ENCODE measurements around the gene COL19A1.
"Not testable (repeated sequence)": the region's sequence is repeated elsewhere in the genome, so short reads cannot be mapped to it uniquely, and the experiment has no call there.

Gene COL19A1

DNA sequence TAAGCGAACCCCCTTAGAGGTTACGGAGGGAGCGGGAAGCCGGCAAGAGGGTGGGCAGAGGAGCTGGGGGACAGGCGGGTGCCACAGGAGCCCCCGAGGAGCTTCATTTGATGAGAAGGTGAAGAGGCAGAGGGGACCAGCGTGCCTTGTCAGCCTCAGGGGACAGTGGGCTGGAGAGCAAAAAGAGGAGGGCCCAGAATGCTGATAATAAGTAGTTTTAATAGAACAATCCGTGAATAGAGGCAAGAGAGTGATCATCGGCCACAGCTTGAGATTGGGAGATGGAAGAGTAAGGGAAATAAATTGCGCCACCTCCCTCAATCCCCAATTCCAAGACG, 1.3 kb downstream of the COL19A1 start:
- no peak for DNase-seq

DNA sequence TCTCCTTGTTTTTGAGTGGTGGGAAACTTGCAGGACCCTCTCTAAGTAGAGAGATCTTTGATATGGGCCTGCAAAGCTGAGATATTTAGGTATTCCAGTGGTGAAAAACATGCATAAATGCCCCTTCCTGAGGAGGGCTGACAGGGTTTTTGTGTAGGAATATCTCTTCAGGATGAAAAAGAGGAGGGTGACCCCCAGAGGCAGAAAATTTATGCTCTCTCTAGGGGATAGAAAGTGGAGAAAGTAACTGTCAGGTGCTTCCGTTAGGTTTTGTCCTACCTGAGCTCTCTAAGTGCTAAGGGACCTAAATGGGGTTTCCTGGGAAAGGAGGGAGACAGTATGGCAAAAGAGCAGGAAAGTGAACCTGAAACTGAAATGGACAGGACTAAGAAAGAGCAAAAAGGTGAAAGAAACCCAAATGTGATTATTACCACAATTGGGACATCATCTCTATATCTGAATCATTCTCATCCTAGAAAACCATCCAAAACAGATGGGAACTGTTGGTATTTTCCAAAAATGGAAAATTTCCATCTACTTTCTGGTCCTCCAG, 2.0 kb downstream of the COL19A1 start:
- DNase-seq: no peak

DNA sequence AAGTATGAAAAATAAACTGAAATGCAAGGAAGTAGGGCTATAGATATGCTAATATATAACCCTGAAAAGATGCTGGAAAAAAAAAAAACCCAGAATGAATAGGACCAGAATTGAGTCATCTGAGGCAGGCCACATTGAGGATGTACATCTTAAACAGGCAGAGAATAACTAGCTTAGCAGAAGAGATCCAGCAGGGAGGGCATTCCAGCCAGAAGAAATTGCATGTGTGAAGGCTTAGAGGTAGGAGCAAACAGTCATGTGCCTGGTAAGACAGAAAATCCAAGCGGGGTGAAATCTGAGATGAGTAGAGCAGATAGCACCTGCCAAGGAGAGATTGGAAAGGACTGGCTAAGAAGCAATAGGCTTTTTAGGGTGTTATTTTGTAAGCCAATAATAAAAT, 2.6 kb downstream of the COL19A1 start:
- peak; percentile 38 for DNase-seq

DNA sequence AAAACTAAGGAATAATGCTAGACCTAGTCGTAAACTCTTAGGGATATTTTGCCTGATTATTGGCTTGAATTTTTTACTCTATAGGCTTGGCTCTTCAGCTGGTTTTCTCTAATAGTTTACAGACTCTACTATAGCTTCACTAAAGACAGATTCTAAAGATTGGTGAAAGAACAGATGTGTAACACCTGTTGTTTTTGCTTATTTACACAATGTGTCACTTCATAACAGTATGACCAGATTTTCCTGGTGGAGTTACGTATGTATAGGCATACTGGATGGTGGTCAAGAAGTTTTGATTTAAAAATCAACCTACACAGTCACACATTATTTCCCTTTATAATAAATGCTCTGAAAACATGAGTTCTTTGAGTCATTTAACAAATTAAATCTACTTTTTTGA, 4.8 kb downstream of the COL19A1 start:
- no peak for DNase-seq

DNA sequence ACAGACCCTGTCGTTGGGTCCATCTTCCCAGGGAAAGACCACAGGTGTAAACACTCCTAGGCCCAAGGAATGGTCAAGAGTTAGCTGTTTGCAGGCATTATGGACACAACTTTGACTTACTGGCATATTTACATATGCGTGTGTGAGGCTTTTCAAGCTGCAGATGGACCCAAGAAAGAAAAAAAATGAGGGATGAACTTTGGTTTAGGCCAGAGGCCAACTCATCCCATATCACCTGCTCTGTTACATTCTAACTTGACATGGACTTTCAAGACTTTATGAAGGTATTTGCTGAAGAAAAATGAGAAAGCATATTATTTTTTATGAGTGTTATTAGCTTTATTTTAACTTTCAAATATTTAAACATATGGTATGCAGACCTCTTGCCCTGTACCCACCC, 6.9 kb downstream of the COL19A1 start:
- DNase-seq: no peak

DNA sequence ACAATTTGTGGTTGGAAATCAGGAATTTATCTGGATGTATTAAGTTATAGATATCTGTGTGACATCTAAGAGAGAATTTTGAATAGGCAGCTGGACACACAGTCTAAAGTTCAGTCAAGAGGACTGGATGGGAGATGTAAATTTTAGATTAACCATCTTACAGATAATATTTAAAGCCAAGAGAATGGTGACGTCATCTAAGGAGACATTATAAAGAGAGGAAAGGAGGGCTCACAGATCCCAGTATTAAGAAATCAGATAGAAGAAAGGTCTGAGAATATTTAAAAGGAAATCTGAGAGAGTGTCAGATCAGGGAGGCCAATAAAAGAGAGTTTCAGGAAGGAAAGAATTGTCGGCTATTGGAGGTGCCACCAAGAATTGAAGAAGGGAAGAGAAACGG, 9.4 kb downstream of the COL19A1 start:
- DNase-seq: no peak

DNA sequence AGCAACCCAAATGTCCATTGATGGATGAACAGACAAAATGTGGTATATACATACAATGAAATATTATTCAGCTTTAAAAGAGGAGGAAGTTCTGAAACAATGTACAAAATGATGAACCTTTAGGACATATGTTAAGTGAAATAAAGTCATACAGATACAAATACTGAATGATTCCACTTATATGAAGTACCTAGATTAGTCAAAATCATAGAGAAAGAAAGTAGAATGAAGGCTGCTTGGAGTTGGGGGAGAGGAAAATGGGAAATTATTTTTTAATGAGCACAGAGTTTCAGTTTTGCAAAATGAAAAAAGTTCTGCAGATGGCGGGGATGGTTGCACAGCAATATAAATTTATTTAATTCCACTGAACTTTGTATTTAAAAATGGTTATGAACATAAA, 12.4 kb downstream of the COL19A1 start:
- DNase-seq: no peak

DNA sequence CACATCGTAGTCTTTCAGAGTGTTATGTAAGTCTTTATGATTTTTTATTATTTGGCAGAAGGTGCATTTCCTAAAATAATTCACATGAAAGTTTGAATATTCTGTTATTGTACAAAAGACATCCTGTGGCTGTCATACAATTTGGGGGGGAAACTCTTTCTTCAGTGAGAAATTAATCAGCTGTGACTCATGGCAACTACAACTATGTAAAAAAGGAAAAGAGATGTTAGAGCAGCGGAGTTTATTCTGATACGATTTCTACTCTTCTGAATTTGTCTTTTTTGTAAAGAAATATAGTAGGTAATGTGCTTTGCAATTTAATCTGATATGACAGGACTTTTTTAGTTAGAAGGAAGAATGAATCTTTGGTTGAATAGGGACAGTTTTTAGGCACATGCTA, 14.2 kb downstream of the COL19A1 start:
- DNase-seq: no peak

DNA sequence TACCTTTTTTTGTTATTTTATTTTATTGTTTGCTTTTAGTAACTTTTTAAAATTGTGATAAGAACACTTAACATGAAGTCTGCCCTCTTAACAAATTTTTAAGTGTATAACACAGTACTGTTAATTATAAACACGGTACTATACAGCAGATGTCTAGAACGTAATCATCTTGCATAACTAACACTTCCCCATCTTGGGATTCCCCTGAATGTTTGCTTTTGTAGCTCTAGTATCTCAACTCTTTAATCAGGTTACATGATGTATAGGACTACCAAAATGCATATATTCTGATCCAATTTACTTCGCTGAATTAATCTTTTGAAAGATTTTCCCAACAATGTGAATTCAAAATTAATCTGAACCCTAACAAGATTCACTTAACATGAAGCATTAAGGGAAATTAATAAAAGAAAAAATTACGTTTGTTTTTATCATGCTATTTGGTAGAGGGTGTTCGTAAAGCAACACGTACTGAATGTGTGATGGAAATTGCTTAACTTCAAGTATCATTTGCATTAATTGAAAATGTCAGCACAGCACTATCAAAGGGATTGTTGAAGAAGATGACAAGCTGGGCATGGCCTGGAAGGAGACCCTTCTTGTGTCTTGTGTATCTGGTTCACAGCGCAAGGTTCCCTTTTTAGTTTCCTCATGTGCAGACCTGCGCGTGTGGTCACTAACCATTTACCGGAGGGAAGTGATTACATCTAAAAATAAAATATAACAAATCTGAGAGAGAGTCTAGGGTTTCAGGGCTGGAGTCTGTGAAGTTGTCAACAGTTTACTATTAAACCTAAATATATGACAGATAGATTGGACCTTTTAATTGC, 15.2 kb downstream of the COL19A1 start:
- no peak for DNase-seq

DNA sequence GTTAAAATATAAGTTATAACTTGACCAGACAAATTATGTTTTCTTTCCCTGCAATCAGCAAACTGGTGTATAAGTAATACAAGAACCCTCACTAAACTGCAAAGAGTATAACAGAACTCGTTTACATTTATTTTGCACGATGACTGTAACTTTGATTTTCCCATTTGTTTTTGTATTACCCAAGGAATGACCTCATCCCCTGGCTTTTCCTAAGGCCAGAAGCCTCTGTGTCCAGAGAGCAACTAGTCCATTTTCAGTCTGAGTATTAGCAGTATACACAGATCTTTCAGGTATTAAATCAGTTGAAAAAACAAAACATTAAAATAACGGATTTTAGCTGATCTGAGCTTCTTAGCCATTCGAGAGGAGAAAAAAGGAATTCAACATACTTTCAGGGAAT, 17.2 kb downstream of the COL19A1 start:
- DNase-seq: no peak

DNA sequence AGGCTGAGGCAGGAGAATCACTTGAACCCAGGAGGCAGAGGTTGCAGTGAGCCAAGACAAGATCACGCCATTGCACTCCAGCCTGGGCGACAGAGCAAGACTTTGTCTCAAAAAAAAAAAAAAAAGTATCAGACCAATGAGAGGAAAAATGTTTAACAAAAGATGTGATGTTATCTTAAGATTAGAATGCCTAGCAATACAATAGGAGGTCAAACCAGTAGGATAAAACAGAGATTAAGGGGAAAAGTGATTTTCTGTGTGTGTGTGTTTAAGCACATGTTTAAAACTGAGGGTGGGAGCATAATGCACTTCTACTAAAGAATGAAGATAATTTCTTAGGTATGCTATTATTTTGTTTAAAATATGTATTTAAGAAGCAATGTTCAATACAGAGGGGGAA, 17.9 kb downstream of the COL19A1 start:
- no peak for DNase-seq

DNA sequence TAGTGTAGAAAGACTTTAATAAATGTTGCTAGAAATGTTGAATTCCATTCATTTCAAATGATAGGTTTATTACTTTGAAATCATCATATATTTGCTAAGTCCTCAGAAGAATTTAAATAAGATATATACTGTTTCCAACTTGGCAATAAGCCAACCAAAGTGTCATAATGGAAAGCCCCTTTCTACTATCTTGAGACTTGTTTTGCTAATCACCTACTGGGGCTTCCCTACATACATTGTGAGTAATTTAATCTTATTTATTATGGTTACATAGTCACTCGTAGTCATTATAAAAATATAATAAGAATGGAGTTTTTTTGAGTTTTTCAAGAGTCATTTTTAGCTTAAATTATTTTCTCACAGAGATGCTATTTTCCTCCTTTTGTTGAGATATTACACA, 20.7 kb downstream of the COL19A1 start:
- no peak for DNase-seq

DNA sequence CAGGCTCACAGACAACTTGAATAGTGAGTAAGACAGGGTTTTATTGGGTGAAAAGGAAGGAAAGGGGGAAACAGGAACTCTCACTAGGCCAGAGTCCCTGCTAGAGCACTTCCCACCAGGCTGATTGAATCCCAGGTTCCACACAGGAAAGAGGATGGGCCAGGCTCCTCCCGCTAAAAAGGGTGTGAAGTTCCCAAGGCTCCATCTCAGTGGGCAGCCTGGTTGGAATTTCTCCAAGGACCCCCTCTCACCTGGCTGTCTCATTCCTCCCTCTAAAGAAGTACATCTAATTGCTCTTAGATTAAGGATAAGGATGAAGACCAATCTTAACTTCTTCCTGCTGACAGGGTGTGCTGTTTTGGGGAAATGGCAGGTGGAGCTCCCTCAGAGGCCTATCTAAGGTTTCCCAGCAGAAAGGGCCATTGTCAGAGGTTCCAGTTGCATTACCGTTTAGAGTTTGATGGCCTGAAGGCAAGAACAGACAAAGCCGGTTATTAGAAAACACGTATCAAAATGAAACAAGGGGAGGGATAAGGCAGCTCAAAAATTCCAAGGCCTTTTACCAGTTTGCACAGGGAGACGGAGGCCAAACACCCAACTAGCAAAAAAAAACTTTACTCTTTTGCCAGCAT, 21.5 kb downstream of the COL19A1 start:
- no peak for DNase-seq

DNA sequence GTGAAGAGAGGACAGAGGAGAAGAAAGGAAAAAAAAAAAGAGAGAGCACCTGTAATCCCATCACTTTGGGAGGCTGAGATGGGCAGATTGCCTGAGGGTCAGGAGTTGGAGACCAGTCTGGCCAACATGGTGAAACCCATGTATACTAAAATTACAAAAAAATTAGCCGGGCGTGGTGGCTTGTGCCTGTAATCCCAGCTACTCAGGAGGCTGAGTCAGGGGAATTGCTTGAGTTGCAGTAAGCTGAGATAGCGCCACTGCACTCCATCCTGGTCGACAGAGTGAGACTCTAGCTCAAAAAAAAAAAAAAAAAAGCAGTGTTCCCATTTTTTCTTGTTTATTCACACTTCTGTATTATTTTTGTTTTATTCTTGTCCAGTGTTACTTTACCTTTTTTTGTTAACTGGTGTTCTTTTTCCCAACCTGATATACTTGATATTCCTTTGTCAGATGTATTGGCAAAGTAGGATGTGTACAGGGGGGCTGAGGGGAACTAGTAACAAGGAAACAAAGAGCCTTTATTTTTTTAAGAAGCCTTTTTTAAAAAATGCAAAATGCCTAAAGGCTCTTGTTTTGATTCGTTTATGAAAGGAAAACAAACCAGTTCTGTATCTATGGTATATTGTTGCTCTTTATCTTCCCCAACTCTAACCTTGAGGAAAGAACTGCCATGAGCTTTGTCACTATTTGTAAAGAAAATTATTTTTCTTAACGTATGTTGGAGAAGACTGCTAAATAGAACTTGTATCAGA, 22.3 kb downstream of the COL19A1 start:
- DNase-seq: no peak

DNA sequence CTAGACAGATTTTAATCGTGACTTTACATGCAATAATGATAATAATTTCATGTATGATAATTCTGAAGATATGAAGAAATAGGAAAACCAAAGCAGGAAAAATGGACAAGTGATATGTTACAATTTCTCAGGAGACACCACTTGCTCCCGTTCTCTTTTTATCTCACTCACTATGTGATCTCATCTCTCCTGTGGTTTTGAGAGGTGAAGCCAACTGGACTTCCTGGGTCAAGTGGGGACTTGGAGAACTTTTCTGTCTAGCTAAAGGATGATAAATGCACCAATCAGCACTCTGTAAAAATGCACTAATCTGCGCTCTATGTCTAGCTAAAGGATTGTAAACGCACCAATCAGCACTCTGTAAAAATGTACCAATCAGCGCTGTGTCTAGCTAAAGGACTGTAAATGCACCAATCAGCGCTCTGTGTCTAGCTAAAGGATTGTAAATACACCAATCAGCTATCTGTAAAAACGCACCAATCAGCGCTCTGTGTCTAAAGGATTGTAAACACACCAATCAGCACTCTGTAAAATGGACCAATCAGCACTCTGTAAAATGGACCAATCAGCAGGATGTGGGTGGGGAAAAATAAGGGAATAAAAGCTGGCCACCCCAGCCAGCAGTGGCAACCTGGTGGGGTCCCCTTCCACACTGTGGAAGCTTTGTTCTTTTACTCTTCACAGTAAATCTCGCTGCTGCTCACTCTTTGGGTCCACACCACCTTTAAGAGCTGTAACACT, 23.0 kb downstream of the COL19A1 start:
- not testable (repeated sequence) for DNase-seq

DNA sequence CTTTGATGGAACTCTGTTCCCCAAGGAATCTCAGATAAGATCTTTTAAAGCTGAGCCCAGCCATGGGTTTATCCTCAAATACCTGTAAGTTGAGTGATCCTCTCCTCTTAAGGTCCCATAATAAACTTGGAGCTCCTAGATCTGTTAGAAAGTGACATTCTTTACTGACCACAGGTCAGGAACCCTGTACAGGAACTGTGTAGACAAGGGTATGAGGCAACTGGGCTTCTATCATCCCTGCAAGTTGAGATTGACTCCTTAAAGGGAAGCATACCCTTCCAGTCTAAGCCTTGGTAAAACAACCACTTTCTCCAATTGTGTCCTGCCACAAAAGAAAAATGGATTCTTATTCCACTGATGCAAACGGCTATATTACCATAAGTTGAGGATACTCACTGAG, 26.2 kb downstream of the COL19A1 start:
- not testable (repeated sequence) for DNase-seq

DNA sequence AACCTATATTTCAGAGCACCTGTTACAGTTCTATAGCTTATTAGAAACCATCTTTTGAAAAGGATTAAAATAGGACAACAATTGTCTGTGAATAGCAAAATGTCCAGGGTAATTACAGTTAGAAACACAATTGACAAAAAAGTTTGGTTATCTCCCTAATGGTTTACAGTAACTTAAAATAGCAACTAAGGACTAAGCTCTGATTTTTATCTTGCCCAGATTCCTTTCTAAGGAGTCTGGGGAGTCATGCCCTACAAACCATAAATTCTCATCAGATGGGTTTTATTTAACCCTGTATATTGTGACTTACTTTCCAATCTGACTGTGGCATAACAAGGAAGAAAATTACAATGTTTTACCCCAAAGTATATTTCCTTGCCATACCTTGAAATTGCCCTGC, 26.9 kb downstream of the COL19A1 start:
- DNase-seq: not testable (repeated sequence)

DNA sequence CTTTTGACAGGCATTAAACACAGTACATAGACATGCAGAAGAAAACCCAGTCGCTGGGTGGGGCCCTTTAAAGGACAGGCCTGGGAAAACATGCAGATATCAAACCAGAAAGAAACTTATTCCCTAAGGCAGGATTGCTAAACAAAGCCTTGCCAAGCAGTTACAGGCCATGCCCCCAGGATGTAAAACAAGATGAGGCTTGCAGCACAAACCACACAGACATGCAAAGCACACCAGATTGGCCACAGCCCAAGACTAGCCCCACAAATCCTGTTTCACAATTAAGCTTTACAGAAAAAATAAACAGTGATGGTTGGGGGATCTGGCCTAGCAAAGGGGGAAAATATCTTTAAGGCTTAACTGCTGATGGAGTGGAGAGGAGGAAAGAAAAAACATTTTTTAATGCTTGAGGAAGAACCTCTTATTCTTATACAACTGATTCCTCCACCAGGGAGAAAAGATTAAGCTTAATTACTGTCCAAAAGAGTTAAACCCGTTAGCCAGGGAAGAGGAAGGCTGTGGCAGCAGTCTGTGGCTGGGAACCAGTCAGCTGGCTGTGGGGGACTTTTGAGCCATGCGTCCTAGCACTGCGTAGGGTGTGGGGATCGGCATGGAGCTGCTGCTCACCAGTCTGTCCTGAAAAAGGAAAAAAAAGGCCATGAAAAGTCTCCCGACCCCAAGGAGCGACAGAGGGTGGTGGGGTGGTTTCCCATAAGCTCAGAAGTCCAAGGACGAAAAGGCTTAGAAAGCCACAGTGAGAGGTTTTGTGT, 28.4 kb downstream of the COL19A1 start:
- no peak for DNase-seq

DNA sequence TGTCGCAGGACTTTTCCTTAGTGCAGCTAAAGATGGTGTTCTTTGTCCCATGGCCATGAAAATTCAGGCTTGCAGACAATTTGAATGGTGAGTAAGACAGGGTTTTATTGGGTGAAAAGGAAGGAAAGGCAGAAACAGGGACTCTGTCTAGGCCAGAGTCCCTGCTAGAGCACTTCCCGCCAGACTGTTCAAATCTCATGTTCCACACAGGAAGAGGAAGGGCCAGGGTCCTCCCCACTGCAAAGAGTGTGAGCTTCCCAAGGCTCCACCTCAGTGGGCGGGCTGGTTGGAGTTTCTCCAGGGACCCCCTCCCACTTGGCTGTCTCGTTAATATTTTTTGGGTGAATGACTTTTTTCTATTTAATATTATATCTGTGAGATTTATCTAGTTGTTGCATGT, 29.0 kb downstream of the COL19A1 start:
- DNase-seq: no peak

DNA sequence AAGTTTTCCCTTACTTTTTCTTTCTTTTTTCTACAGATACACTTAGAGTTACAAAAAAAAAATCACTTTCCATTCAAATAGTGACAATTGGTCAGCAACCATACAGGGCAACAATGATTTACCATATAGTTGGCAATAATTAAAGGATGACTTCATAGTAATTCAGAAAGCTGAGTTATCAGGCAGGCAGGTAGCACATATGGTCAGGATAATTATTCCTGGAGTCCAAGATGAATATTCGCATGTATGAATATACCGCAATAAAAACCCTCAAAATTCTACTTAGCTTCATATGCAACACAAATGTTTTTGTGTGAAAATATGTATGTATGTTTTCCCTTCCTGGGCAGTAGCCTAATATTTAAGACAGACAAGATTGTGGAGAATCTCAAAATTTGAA, 34.5 kb downstream of the COL19A1 start:
- DNase-seq: no peak

DNA sequence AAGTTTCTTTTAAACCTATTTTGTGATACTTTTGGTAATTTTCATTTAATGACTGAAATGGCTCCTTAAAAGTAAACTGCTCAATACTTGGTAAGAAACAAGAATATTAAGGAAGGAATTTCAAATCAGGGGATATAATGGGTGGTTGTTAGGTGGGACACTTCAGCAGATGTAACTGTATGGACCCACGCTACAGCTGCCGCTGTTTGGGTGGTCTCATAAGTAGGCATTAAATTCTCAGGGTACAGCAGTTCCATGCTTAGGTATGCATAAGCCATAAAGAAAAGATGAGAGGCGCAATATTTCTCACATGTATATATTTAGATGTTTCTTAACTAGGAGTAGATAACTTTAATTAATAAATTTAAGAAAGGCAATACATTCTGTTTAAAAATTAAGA, 35.0 kb downstream of the COL19A1 start:
- no peak for DNase-seq

DNA sequence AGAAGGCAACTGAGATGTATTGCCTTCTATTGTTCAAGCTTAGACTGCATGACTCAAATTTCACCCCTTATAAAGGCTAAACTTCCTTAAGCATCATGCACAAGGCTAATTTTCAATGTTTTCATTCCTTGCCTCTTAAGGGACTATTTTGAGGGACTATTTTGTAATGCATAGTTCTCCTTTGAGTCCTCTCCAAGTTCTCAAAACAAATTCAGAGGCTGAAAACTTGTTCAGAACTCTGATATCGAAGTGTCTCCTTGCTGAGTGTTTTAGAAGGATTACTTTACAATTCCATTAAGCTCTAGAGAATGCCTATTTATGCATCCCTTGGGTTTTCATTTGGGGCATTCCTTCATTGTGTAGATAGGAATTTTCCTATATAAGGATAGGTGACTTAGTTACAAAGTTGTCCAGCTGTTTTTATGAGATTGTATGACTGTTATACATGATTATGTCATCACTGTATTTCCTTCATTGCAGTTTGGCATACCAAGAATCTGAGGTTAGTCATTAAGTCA, 41.7 kb downstream of the COL19A1 start:
- no peak for DNase-seq
